ENCODE measurements around the gene SLC66A3. TPM values are rescaled to one million over a fixed set of nuclear protein-coding genes. Genes with fewer than 3 reads are reported as not detected.
A peak's percentile ranks its signal among the peaks of the same experiment; 100 is the strongest.
"Not testable (repeated sequence)": the region's sequence is repeated elsewhere in the genome, so short reads cannot be mapped to it uniquely, and the experiment has no call there.

SLC66A3 gene
- total and polyA plus RNA-seq, 12 donors, result 4.5 to 15.4 (median 7.3) TPM

GRCh38 chr2:11163439-11164317 lies 8.4 kb downstream of the SLC66A3 start:
- WGBS, 2 donors, result 93 to 94% methylated on average over 16 of the region's 16 CpGs
- Histone ChIP-seq H3K27me3 (no peaks in the 10 kb centered on the region), H3K4me3 (no peak overlapping the region), H3K9me3 (no peaks in the 10 kb centered on the region), H3K4me1 (peaks cover 0 to 3% (median 0%) of the 10 kb centered on the region in 9 donors), H3K36me3 (peaks cover 0 to 29% (median 0%) of the 10 kb centered on the region in 9 donors), H3K27ac (no peak overlapping the region)
- TF ChIP-seq, protein P1, sequence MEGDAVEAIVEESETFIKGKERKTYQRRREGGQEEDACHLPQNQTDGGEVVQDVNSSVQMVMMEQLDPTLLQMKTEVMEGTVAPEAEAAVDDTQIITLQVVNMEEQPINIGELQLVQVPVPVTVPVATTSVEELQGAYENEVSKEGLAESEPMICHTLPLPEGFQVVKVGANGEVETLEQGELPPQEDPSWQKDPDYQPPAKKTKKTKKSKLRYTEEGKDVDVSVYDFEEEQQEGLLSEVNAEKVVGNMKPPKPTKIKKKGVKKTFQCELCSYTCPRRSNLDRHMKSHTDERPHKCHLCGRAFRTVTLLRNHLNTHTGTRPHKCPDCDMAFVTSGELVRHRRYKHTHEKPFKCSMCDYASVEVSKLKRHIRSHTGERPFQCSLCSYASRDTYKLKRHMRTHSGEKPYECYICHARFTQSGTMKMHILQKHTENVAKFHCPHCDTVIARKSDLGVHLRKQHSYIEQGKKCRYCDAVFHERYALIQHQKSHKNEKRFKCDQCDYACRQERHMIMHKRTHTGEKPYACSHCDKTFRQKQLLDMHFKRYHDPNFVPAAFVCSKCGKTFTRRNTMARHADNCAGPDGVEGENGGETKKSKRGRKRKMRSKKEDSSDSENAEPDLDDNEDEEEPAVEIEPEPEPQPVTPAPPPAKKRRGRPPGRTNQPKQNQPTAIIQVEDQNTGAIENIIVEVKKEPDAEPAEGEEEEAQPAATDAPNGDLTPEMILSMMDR (IDR thresholded peaks at IDR 0.05), result no peak
- no peak for ATAC-seq
- DNase-seq, result no peak
- intact Hi-C loops (cut with DNase I), result no loop called here

DNA sequence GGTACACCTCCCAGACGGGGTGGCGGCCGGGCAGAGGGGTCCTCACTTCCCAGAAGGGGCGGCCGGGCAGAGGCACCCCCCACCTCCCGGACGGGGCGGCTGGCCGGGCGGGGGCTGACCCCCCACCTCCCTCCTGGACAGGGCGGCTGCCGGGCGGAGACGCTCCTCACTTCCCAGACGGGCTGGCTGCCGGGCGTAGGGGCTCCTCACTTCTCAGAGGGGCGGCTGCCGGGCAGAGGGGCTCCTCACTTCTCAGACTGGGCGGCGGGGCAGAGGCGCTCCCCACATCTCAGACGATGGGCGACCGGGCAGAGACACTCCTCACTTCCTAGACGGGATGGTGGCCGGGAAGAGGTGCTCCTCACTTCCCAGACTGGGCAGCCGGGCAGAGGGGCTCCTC lies 9.8 kb downstream of the SLC66A3 start:
- H3K27me3 ChIP-seq; intact Hi-C loops (cut with DNase I); ATAC-seq; H3K4me1 ChIP-seq; H3K27ac ChIP-seq; DNase-seq; H3K9me3 ChIP-seq; H3K4me3 ChIP-seq: not testable (repeated sequence)
- peaks cover 0 to 28% (median 0%) of the 10 kb centered on the region in 9 donors for H3K36me3 ChIP-seq
- WGBS, 2 donors, result 92 to 96% methylated on average over 15 to 28 of the region's 28 CpGs

DNA sequence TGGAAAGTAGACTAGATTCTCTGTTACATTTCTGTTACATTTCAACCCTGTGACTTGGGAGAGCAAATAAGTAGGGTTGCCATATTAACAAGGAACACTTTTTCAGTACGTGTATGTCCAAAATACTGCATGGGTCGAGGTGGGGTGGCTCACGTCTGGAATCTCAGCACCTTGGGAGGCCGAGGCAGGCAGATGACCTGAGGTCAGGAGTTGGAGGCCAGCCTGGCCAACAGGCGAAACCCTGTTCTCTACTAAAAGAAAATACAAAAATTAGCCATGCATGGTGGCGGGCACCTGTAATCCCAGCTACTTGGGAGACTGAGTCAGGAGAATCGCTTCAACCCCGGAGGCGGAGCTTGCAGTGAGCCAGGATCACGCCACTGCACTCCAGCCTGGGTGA lies 11.2 kb downstream of the SLC66A3 start:
- DNase-seq (no peak), ATAC-seq (no peak)
- Histone ChIP-seq H3K27me3 (no peaks in the 10 kb centered on the region), H3K4me1 (no peaks in the 10 kb centered on the region), H3K4me3 (no peak overlapping the region), H3K27ac (no peak overlapping the region), H3K36me3 (peaks cover 0 to 16% (median 0%) of the 10 kb centered on the region in 9 donors), H3K9me3 (no peaks in the 10 kb centered on the region)
- TF ChIP-seq, protein P1 (IDR thresholded peaks at IDR 0.05), result no peak
- WGBS, 2 donors, result 90% methylated on average over 10 of the region's 10 CpGs
- intact Hi-C loops (cut with DNase I), result no loop called here

DNA sequence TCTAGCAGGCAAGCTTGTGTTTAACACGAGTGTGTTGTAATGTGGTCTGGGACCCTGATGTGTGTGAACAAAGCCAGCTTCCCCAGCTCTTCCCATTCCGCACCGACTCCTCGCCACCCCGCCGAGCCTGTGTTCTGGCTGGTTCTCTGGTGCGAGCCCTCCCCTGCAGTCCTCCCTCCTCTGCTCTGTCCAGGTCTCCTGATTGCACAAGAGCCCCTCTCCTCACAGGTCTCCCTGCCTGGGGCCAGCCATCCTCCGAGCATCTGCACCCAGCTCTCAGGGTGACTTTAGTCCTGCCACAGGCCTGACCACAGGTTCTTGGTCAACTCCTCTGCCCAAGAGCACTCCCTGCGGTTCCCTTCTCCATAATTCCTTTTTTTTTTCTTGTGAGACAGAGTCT lies 13.2 kb downstream of the SLC66A3 start:
- ATAC-seq (peak in 3 of 8 donors; percentile 8 to 17 (median 13)), DNase-seq (no peak)
- Histone ChIP-seq H3K36me3 (peaks cover 0 to 16% (median 0%) of the 10 kb centered on the region in 9 donors), H3K27me3 (no peaks in the 10 kb centered on the region), H3K4me1 (no peaks in the 10 kb centered on the region), H3K27ac (no peak overlapping the region), H3K4me3 (no peak overlapping the region), H3K9me3 (no peaks in the 10 kb centered on the region)
- TF ChIP-seq, protein P1 (IDR thresholded peaks at IDR 0.05), result no peak
- 85% methylated on average over 9 of the region's 9 CpGs for WGBS, 2 donors
- intact Hi-C loops (cut with DNase I), result no loop called here

DNA sequence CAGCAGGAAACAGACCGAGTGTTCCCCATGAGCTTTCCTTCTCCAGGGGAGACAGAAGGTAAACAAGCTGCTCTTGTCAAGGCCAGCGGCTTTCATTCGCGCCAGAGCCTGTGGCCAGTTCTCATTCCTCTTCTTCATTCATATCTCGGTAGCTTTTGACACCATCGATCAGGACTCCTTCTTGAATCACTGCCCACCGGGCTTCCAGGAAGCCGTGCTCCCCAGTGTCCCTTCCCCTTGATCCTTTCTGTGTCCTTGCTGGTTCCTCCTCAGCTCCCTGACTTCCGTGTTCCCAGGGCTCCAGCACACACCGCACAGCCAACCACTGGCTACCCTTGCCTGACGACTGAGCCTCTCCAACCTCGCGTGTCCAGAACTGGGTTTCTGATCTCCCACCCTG lies 14.1 kb downstream of the SLC66A3 start:
- intact Hi-C loops (cut with DNase I), result no loop called here
- Histone ChIP-seq H3K4me3 (peak overlapping the region in 1 of 10 donors; percentile 13), H3K4me1 (peaks cover 0 to 1% (median 0%) of the 10 kb centered on the region in 9 donors), H3K9me3 (no peaks in the 10 kb centered on the region), H3K36me3 (peaks cover 0 to 9% (median 0%) of the 10 kb centered on the region in 9 donors), H3K27me3 (no peaks in the 10 kb centered on the region), H3K27ac (no peak overlapping the region)
- no peak for DNase-seq
- TF ChIP-seq, protein P1 (IDR thresholded peaks at IDR 0.05), result no peak
- peak in 4 of 8 donors; percentile 28 to 53 (median 42) for ATAC-seq
- WGBS, 2 donors, result 54 to 59% methylated on average over 13 of the region's 13 CpGs
